ENCODE results near the gene DNLZ. TPM values are rescaled to one million over a fixed set of nuclear protein-coding genes. Genes with fewer than 3 reads are reported as not detected.

DNLZ gene
- total RNA-seq, 2 experiments from 2014 or later, result 16.8 to 21.2 TPM

GRCh38 chr9:136357202-136357725 is 6.3 kb downstream of the DNLZ start:
- Histone ChIP-seq H3K4me3 (ENCODE audit: low read depth, low read length, poor library complexity, severe bottlenecking) (no peak overlapping the region), H3K27ac (ENCODE audit: low read depth, low read length, poor library complexity, severe bottlenecking) (no peak overlapping the region), H3K4me1 (ENCODE audit: insufficient read depth, low read length, poor library complexity, severe bottlenecking) (no peaks in the 10 kb centered on the region), H4K20me1 (ENCODE audit: insufficient read depth, low read length) (no peaks in the 10 kb centered on the region), H3K4me2 (ENCODE audit: low read length) (no peak overlapping the region), H3K9me2 (ENCODE audit: insufficient read depth, low read length) (no peaks in the 10 kb centered on the region), H2AFZ (ENCODE audit: low read length) (no peak overlapping the region), H3K9me3 (ENCODE audit: low read length) (no peaks in the 10 kb centered on the region), H3K36me3 (ENCODE audit: insufficient read depth, low read length) (no peaks in the 10 kb centered on the region), H3K79me2 (ENCODE audit: insufficient read depth, low read depth, low read length) (no peaks in the 10 kb centered on the region)
- BruUV-seq (replicated peaks), result no TSS peak
- ChIA-PET POLR2A (no interaction called here), CTCF (ENCODE audit: unreplicated experiment) (no interaction called here)
- intact Hi-C loops (cut with micrococcal nuclease; ENCODE audit: unreplicated experiment), result no loop called here
- TF ChIP-seq EZH2phosphoT487 (IDR thresholded peaks at IDR 0.05; ENCODE audit: borderline replicate concordance, low read depth, low read length) (no peak), CTCF (conservative IDR thresholded peaks at IDR 0.05; ENCODE audit: low read length) (no peak)
- no peak for DNase-seq (ENCODE audit: low spot score)

- Histone ChIP-seq H3K4me3 (ENCODE audit: low read depth, low read length, poor library complexity, severe bottlenecking) (no peak overlapping the region), H3K9me2 (ENCODE audit: insufficient read depth, low read length) (no peaks in the 10 kb centered on the region), H4K20me1 (ENCODE audit: insufficient read depth, low read length) (no peaks in the 10 kb centered on the region), H3K27ac (ENCODE audit: low read depth, low read length, poor library complexity, severe bottlenecking) (no peak overlapping the region), H3K4me1 (ENCODE audit: insufficient read depth, low read length, poor library complexity, severe bottlenecking) (no peaks in the 10 kb centered on the region), H3K9me3 (ENCODE audit: low read length) (no peaks in the 10 kb centered on the region), H3K4me2 (ENCODE audit: low read length) (no peak overlapping the region), H3K79me2 (ENCODE audit: insufficient read depth, low read depth, low read length) (no peaks in the 10 kb centered on the region), H3K36me3 (ENCODE audit: insufficient read depth, low read length) (no peaks in the 10 kb centered on the region), H2AFZ (ENCODE audit: low read length) (no peak overlapping the region)
- no peak for DNase-seq (ENCODE audit: low spot score)
- CTCF ChIA-PET (ENCODE audit: unreplicated experiment), result no interaction called here
- intact Hi-C loops (cut with micrococcal nuclease; ENCODE audit: unreplicated experiment), result no loop called here
- BruUV-seq (replicated peaks), result no TSS peak
- POLR2A ChIA-PET, result no interaction called here
- TF ChIP-seq CTCF (conservative IDR thresholded peaks at IDR 0.05; ENCODE audit: low read length) (no peak), EZH2phosphoT487 (IDR thresholded peaks at IDR 0.05; ENCODE audit: borderline replicate concordance, low read depth, low read length) (no peak)
Measured at GRCh38 chr9:136355616-136356557, 7.7 kb downstream of the DNLZ start.

- H3K36me3 ChIP-seq (ENCODE audit: insufficient read depth, low read length), result no peaks in the 10 kb centered on the region
- intact Hi-C loops (cut with micrococcal nuclease; ENCODE audit: unreplicated experiment), result no loop called here
- DNase-seq (ENCODE audit: low spot score), result no peak
- H2AFZ ChIP-seq (ENCODE audit: low read length), result no peak overlapping the region
- no peak for TF ChIP-seq EZH2phosphoT487 (IDR thresholded peaks at IDR 0.05; ENCODE audit: borderline replicate concordance, low read depth, low read length)
- TF ChIP-seq CTCF (conservative IDR thresholded peaks at IDR 0.05; ENCODE audit: low read length), result no peak
- POLR2A ChIA-PET, result no interaction called here
- no peak overlapping the region for H3K4me2 ChIP-seq (ENCODE audit: low read length)
- H3K9me3 ChIP-seq (ENCODE audit: low read length), result no peaks in the 10 kb centered on the region
- H3K9me2 ChIP-seq (ENCODE audit: insufficient read depth, low read length), result no peaks in the 10 kb centered on the region
- no peaks in the 10 kb centered on the region for H3K4me1 ChIP-seq (ENCODE audit: insufficient read depth, low read length, poor library complexity, severe bottlenecking)
- CTCF ChIA-PET (ENCODE audit: unreplicated experiment), result no interaction called here
- no peak overlapping the region for H3K4me3 ChIP-seq (ENCODE audit: low read depth, low read length, poor library complexity, severe bottlenecking)
- H4K20me1 ChIP-seq (ENCODE audit: insufficient read depth, low read length), result no peaks in the 10 kb centered on the region
- BruUV-seq (replicated peaks), result no TSS peak
- no peak overlapping the region for H3K27ac ChIP-seq (ENCODE audit: low read depth, low read length, poor library complexity, severe bottlenecking)
- no peaks in the 10 kb centered on the region for H3K79me2 ChIP-seq (ENCODE audit: insufficient read depth, low read depth, low read length)
Measured at GRCh38 chr9:136354592-136355085, 8.9 kb downstream of the DNLZ start.
